Measurements from ENCODE around the gene SLCO3A1.

The SLCO3A1 gene

DNA sequence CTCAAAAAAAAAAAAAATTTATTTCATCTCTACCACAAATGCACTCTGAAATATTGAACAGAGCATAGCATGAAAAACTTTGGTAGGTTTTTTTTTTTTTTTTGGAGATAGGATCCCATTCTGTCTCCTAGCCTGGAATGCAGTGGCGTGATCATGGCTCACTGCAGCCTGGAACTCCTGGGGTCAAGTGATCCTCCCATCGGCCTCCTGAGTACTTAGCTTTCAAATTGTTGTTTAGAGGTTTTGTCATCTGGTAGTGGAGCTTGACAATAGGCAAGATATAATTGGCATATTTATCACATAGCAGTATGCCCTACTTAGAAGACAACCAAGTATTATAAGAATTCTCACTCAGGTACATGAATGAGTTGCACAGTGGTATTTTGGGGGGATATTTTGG lies 306.0 kb downstream of the SLCO3A1 start:
- no peak for DNase-seq (ENCODE audit: low spot score)
- TF ChIP-seq, protein P1, sequence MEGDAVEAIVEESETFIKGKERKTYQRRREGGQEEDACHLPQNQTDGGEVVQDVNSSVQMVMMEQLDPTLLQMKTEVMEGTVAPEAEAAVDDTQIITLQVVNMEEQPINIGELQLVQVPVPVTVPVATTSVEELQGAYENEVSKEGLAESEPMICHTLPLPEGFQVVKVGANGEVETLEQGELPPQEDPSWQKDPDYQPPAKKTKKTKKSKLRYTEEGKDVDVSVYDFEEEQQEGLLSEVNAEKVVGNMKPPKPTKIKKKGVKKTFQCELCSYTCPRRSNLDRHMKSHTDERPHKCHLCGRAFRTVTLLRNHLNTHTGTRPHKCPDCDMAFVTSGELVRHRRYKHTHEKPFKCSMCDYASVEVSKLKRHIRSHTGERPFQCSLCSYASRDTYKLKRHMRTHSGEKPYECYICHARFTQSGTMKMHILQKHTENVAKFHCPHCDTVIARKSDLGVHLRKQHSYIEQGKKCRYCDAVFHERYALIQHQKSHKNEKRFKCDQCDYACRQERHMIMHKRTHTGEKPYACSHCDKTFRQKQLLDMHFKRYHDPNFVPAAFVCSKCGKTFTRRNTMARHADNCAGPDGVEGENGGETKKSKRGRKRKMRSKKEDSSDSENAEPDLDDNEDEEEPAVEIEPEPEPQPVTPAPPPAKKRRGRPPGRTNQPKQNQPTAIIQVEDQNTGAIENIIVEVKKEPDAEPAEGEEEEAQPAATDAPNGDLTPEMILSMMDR (IDR thresholded peaks at IDR 0.05; ENCODE audit: extremely low read depth, missing control alignments): no peak

DNA sequence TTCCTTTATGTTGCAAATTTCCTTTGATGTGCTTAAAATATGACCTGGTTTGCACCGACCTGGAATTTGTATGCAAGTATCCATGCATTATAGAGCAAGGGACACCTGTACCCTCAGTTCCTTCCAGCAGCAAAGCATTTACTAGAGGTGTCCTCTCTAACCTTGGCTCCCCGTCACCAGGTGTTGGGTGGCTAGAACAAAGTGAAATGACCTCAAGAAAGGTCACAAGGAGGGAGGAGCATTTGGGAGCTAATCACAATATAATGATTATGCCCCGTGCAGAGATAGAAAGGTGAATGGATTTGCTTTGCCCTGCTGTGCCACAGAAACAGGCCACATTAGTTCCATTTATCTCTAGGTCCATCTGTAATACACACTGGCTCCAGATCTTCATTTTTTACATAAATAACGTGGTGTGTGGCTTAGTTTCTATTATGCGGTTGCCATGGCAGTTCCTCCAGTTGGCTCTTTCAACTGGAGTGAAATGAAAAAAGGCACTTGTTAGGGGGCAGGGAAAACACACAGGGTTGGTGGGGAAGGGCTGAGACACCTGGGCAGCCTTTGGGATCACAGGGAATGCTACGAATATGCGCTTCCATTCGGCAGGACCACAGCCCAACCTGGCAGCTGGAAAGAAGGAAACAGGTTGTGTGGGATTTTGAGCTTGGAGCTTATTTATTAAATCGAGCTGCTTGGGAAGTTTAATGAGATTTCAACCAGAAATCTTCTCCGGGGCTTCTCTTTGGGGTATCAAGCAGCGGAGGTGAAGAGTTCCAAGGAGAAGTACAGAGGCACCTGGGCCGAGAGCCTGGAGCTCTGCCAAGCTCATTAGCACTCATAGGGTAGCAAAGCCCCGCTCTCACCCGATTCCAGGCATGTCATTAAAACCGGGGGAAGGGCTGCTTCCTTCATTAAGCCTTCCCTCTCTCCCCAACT lies 306.7 kb downstream of the SLCO3A1 start:
- no peak for DNase-seq (ENCODE audit: low spot score)

DNA sequence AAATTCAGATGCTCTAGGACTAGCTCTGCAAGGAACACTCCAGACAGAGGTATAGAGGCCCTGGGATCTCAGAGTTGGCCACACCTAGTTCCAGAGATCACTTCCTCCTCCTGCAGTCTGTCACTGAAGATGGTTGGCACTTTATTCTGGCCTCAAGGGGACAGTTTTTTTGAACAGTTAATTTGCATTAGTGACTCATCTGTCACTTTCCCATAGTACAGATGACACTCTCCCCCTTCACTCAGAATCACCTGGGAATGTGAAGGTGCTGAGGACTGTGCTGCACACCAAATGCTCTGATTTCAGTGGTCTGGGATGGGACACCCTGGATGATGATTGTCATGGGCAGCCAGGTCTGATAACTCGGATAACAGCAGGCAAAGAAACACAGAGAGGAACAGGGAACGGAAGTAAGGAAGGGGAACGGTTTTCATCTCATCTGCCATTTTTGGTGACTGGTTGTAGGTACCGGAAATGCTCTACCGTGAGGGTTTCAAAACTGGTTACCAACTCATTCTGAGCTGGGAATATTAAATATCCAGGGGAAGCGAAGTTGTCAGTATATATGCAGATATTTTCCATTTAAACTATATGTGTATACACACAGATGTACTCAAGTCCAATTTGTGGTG lies 307.6 kb downstream of the SLCO3A1 start:
- TF ChIP-seq, protein P1 (IDR thresholded peaks at IDR 0.05; ENCODE audit: extremely low read depth, missing control alignments): no peak
- DNase-seq (ENCODE audit: low spot score): peak; percentile 51

More for the DNA sequence above, 306.7 kb downstream of the SLCO3A1 start:
- TF ChIP-seq, protein P1 (IDR thresholded peaks at IDR 0.05; ENCODE audit: extremely low read depth, missing control alignments): no peak

DNA sequence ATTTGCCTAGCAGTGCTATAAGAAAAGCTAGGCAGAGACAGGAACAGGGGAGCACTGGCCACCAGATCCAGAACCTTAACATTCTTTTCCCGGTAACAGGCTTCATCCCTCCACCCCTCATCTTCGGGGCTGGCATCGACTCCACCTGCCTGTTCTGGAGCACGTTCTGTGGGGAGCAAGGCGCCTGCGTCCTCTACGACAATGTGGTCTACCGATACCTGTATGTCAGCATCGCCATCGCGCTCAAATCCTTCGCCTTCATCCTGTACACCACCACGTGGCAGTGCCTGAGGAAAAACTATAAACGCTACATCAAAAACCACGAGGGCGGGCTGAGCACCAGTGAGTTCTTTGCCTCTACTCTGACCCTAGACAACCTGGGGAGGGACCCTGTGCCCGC lies 309.1 kb downstream of the SLCO3A1 start:
- TF ChIP-seq, protein P1 (IDR thresholded peaks at IDR 0.05; ENCODE audit: extremely low read depth, missing control alignments): no peak
- no peak for DNase-seq (ENCODE audit: low spot score)

DNA sequence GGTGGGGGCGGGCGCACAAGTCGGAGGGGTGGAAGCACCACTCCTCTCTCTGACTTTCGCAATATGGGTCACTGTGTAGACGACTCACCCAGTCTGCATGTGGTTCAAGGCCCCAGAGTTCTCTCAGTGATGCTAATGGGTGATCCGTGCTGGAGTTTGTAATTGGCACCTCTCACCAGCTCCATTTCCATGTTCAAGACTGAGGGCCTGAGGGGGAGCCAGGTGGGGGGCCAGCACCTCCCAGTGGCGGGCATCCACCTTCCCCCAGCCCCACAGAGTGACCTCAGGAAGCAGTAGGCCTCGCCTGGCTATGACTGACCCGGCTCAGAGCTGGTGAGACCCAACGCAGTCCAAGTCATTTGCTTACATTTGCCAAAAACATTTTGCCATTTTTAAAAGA lies 310.1 kb downstream of the SLCO3A1 start:
- TF ChIP-seq, protein P1 (IDR thresholded peaks at IDR 0.05; ENCODE audit: extremely low read depth, missing control alignments): no peak
- DNase-seq (ENCODE audit: low spot score): no peak

DNA sequence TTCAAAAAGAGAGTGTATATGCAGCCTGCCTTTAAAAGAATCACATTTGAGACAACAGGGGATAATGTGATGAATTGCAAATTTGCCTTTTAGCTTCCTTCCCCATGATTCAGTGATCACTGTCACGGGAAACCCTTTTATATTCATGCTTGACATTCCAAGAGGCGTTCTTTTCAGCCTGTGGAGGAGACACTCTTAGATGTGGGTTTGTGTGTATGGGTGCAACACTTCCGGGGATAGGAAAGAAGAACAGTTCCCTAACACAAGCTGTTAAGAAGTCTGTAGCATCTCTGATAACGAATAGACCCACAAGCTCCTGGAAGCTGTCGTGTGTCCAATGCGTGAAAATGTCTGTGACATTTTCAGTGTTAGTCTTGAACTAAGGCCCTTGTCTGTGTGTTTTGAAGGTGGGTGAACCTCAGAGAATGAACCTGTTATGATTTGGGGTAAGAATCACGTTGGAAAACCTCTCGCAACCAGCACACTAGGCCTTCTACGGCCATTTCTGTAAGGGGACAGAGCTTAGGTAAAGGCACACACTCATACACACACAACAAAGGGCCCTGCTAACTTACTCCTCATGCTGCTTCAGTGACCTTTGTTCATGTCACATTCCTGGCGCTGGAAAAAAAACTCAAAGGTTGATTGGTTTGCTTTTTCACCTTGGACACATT lies 311.0 kb downstream of the SLCO3A1 start:
- no peak for DNase-seq (ENCODE audit: low spot score)
- TF ChIP-seq, protein P1 (IDR thresholded peaks at IDR 0.05; ENCODE audit: extremely low read depth, missing control alignments): no peak

DNA sequence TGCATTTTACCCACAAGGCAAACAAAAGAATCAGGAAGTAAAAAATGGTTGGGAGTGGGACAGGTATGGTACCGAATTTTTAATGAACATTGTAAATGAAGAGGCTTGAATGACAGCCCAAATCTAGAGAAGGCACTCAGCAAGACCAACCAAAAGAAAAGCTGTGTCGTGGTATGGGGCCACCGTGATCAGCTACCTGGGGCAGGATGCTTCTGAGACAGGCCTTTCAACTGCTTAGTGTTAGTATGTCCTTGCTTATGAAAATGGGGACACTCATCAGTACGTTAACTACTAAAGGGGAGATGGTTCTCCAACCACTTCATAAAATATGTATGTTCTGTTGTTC lies 311.5 kb downstream of the SLCO3A1 start:
- no peak for DNase-seq (ENCODE audit: low spot score)
- TF ChIP-seq, protein P1 (IDR thresholded peaks at IDR 0.05; ENCODE audit: extremely low read depth, missing control alignments): no peak

Measured in GM20000 (cell line).